NCI-H128 (cell line): ENCODE results near the gene TBC1D16.

Experiments used
- DNase-seq: peaks from one replicate; lab custom pipeline; 2025; ENCODE audit not compliant: unreplicated experiment; lab: John Stamatoyannopoulos, UW

TBC1D16 gene

DNA sequence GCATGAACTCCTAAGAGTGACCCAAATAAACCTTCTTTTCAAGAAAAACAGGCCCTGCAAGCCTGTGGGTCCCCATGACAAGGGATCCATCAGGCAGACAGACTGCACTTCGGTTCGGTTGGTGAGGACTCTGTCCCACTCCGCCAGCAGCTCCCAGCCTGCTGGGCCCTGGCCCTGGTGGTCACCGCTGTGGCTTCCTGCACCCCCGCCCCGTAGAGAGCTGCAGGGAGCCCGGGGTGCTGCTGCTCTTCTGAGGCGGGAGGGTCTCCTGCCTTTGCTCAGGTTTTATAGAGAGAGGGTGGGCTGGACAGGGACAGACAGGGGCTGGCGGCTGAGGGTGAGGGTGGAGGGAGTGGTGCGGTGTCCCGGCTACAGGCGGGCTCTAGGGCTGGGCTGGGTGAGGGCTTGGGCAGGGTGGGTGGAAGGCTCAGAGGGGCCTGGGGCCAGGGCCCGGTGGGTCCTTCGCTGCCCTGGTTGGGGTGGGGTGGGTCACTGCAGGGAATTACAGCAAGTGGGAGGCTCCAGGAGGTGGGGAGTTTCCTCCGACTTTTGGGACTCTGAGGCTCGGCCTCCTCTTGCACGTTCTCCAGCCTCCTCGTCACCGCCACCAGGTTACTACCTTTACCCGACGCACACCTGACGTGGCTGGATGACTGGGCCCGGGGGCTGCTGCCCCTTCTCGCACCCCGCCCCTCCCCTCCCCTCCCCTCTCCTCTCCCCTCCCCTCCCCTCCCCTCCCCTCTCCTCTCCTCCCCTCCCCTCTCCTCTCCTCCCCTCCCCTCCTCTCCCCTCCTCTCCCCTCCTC, 106.2 kb downstream of the TBC1D16 start:
- DNase-seq = no peak

DNA sequence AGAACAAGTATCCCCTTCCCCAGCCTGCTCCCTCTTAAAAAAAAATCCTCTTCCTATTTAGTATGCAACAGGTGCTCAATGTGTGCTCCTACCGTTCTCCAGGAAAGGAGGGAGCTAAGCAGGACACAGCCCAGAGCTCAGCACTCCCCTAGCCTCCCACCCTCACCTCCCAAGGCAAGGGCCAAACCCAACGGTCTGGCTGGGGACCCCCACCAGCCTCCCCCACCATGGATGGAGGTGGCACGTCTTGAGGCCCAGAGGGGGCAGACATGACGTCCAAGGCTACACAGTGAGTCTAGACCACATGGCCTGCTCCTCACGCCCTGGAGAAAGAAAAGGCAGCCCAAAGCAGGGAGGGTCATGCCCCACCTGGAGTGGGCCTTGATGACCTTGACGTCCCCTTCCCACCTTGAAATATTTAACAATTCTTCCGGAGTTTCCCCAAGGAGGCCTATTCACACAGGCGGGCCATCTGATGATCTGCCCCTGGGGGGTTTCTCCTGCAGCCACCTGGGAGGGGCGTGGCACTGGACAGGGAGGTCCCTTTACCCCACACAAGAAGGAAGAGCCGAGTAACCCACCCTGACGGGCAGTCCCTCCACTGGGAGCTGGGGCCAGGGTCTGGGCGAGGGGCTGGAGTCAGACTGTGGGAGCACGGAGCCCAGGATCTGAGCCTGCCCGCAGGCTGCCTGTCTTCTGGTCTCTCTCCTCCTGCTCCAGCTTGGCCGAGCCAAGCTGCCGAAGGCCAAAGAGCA, 107.0 kb downstream of the TBC1D16 start:
- no peak for DNase-seq

DNA sequence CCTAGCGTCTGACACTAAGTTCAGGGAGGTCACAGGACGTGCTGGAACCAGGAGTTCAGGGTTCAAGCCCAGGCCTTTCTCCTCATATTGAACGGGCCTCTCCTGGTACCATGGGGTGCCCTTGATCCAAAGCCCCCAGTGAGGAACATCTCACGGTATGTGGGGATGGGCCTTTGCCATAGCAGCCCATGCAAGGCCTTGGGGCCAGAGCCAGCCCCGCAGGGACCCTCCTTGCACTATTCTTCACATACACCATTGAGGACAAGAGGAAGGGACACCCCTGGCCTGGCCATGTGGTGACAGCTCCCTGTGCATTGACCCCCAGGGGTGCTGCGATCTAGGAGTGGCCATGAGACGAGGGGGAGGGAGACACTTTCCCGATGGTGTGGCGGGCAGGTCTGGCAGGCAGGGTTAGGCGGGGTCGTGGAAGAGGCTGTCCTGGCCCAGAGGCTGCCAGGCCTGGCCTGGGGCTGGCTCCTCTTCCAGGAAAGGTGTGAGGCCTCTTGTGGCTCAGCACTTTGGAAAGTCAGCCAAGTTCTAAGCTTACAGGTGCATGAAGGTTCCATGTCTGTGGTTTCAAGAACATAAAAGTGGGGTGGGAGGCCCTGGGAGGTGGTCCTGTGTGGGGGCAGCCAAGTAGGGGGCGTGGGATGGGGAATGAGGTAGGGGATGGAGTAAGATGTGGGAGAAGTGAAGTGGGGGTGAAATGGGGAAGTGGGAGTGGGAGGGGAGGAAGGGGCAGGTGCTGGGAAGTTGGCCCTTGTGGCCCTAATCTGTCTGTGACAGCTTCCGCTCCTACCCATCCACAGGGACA, 107.8 kb downstream of the TBC1D16 start:
- DNase-seq = no peak

DNA sequence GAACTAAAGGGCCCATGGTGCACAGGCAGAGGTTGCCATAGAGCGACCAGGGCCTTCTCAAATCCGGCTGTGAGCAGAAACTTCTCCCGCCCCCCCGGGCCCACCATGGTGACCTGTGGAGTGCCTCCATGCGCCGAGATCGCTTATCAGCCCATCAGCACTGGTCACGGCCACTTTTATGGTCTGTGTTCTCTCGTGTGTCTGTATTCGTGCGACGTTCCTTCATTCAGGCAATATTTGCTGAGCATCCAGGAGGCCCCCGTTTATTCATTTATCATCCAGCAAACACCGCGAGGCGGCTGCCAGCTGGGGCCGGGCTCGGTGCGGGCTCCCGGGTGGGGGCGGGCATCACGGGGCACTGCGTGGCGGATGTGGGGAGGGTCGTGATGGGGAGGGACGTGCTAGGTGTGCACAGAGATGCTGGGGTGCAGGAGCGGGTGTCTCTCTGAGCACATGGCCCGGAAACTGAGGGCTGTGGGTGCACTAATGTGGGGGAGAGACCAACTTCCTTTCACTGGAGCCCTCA, 108.5 kb downstream of the TBC1D16 start:
- no peak for DNase-seq

DNA sequence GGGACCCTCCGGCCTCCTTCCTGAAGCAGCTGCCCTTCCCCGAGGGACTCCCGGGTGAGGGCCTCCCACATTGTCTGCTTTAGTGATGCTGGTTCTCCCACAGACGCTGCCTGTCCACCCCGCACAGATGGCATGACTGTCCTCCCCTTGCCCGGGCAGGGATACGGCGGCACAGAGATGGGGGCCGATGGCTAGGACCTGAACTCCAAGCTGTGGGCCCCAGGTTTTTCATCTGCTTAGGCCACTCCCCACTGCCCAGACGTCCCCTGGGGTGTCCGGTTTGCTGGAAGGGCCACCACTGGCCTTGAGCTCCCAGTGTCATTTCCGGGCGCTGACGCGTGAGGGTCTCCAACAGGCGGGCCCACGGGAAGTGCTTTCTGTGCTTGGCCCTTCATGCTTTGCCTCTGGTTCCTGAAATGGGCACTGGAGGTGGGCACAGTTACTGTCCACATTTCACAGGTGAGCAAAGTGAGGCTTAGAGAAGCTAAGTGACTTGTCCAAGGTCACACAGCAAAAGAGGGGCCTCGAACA, 109.0 kb downstream of the TBC1D16 start:
- no peak for DNase-seq

DNA sequence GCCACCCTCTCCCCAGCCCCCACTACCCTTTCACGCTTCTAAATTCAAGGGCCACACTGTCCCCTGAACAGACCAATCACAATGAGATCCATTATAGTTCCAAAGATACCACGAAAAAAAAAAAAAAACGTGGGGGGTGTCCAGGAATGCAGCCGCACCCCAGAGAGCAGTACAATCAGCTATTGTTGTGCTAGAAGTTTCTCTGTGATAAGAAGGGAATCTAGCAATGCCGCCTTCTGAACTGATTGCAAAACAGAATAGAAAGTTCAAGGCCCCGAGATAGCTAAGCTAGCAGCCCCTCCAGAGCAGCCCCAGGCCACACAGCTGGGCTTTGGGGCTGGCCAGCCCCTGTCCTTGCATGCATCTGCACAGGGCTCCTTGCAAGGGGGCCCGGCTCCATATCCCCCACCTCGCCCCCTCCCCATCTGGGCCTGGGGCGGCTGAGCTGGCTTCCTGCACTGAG, 109.5 kb downstream of the TBC1D16 start:
- no peak for DNase-seq

DNA sequence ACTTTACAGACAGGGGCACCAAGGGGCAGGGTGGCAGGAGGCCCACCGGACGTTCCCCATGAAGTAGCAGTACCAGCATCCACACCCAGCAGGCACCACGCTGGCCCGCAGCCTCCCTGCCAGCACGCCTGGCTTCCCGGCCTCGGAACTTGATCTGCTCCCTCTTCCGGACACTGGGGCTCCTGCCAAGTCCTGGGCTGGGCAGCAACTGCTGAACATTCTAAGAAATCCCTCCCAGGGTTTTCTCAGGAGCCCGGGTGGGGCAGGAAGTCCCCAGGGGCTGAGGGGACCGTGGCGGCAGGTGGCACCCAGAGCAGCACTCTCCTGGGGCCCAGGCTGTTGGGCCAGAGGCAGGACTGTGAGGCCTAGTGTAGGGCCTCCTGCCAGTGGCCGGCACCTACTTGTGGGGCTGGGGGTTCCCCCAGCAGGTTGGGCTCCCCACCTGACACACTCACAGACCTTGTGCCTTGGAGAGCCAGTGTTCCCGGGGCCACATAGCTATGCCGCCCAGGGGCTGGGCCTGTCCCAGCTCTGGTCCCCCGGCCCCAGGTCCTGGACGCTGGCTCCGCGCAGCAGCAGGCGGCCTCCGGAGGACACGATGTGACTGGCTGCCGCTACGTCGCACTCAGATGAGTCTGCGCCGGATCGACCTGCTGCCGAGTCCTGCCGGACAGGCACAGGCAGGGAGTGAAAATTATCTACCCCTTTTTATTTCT, 110.3 kb downstream of the TBC1D16 start:
- no peak for DNase-seq

DNA sequence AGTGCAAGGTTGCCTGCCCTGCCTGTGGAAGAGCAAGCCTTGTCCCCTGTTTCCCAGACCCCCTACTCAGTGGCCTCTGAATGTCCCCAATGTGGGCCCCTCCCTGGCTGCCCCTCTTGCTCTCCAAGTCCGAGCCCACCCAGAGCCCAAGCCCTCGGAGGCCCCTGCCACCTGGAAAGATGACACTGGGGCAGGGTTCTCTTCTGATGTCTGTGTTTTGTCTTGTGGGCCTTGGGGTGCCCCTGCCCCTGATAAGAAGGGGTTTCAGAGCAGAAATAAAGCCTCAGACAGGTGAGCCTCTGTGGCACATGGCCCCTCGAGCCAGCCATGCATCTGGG, 111.1 kb downstream of the TBC1D16 start:
- no peak for DNase-seq

DNA sequence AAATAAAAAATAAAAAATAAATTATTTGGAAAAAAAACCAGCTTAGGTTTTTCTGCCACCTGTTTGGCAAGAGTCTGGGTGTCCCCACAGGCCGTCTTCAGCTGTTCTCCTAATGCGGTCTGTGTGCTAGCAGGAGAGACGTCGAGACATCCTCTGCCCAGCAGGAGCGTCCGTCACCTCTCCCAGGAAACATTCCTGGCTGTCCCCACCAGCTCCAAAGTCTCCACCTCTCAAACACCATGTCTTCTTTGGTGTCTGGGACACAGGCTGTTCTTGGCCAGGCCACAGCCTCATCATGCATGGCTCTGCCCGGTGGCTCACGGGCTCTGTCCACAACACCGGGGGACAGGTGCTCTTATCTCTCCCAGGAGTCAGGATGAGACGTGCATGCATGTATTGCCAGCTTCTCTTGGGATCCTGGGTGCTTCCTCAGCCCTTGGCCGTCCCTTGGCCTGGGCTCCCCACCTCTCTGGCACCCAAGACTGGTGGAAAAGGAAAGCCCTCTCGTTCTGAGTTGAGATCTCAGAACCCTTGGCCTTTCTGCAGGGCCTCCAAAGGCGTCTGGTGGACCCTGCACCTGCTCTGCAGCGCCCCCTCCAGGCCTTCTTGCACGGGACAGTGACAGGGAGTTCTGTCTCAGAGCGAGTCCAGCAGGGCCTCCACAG, 111.6 kb downstream of the TBC1D16 start:
- no peak for DNase-seq

DNA sequence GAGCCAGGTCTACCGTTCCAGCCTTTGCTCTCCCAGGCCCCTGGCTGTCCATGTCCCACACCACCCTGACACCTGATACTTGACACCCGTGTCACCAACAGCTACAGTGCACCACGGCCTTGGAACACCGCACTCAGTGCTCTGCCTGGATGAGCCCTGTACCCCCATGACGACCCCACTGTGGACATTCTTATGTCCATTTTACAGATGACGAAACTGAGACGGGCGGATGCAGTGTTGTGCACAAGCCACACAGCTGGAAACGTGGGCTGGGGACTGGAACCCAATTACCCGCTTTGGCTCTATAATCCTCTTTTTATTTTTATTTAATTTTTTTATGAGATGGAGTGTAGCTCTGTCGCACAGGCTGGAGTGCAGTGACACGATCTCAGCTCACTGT, 112.9 kb downstream of the TBC1D16 start:
- DNase-seq = no peak

DNA sequence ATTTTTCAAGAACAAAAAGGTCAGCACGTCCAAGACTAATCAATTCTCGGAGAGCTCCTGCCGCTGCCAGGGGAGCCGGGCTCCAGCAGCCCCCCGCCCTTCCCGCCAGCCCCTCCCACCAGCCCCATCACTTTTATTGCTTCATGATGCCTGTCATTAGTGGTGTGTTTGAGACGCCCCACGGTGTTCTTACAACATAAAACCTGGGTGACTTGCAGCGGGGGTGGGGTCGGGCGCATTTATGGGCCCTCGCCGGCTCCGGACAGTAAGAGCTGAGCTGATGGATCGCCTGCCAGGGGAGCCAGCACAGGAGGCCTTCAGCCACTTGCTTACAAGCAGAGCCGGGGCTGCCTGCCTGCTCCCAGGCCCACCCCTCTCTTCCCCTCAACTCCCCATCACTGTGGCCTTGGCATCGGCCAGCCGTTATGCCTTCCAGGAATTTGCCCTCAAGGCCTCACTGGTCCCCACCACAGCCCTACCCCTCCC, 113.5 kb downstream of the TBC1D16 start:
- no peak for DNase-seq

DNA sequence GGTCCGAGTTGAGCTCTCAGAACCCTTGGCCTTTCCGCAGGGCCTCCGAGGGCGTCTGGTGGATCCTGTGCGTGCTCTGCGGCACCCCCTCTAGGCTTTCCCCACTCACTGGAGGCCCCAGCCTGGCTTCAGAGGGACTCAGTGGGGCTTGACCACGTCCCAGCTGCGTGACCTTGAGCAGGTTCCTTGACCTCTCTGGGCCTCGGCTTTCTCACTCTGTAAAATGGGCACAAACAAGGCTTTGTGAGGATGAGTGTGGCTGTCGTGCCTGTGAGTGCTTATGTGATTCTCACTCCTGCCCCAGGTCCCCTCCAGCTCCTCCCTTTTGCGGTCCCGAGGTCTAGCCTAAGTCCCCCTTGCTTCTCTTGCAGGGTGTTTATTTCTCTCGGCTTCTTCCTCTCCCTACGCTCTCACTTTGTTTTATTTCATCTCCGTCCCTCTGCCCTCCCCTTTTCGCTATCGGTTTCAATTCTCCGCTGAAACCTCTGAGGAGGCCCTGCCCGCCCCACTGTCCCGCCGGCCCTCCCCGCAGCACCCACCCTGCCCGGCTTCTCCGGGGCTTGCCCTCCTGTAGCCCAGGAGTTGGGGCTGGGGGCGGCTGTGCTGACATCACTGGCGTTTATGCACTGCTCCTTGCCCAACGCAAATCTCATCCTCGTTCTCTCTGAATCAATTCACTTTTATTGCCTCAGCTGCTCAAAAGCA, 114.1 kb downstream of the TBC1D16 start:
- DNase-seq = no peak

DNA sequence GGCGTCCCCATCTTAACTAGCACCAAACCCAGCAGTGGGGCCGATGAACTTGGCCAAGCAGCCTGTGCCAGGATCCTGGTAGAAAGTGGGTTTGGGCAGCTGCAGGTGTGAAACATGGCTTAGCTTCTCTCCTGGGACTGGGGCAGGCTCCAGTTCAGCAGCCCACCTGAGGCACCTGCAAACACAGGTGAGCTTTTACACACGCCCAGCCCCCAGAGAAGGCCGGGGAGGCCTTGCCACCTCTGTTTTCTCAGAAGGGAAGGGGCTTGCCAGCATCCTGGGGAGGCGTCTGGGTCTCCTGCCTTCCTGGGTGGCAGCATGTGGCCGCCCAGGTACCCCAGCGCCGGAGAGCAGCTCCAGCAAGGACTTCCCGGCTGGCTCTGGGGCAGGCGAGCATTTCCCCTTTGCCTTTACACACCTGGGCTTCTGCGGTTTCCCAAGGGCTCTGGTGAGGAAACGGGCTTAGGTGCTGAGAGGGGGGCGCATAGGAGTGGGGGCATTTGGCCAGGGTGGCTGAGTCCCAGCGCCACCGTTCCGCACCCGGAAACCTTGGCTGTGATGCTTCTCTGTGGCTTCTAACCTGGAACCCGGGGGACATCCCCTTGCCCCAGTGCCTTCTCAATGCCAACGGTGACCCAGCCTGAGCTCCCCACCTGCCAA, 114.8 kb downstream of the TBC1D16 start:
- DNase-seq = no peak

DNA sequence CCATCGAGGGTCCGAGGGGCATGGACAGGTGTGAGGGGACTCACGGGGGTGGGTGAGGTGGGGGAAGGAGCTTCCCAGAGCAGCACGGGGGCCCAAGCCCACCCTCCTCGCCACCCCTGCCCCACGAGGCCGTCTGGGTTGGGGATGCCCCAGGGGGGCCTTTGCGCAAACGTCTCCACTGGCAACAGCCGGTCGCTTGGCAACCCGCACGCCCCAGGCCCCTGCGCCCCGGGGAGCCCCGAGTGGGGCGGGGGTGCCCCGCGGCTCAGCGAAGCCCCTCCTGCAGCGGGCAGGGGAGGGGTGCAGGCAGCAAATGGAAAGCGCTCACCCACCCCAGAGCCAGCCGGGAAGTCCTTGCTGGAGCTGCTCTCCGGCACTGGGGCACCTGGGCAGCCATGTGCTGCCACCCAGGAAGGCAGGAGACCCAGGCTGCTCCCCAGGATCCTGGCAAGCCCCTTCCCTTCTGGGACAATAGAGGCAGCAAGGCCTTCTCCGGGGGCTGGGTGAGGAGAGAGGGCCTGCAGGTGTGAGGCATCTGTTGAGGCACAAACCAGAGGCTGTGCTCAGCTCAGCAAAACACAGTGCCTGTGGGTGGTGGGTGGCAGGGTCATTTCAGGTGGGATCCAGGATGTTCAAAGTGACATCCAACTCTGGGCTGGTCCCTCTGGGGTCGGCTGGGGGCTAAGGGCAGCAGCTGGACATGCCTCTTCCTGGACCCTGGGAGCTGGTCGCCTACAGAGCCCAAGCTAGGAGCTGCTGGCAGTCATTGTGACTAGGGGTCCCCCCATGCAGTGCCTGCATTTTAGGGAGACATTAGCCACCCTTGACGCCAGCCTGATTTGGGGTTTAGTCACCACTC, 115.6 kb downstream of the TBC1D16 start:
- DNase-seq = no peak

DNA sequence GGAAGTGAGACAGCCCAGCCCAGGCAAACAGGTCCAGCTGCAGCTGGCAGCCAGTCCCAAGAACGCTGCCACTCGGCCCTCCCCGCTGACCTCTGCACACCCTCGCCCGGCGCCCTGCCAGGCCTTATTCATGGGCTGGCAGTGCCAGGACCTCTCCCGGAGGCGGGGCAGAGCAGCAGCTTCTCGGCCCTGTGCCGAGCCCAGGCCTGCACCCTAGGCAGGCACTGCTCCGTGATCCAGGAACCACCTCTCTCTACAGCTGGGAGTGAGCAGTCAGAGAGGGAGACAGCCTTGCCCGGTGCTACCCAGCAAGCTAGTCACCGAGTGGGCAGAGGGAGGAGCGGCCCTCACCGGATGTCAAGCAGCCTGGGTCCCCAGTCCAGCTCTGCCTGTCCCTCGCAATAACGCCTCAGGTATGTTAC, 116.5 kb downstream of the TBC1D16 start:
- no peak for DNase-seq

DNA sequence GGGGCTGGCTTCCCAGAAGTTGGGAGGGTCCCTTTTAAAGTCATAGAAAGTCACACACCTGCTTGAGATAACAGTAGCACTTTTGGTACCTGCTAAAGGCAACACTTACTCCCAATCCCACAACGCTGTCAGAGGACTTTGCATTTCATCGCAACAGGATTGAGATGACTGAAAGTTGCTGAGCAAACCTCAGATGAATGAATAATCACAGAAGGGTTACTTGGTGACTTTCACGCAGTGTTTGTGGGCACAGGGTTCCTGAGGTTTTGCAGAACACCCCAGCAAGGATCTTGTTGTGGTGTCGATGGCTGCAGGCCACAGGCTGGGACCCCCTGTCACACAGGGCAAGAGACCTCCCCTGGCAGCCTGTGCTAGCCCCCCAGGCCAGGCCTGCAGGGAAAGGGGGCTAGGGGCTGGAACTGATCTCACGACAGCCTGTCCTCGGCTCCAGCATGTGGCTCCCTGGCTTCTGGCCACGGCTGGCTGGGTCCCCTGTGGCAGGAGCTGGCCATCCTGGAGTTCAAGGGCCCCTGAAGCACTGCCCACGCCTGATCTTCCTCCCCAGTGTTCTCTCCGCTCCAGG, 117.0 kb downstream of the TBC1D16 start:
- no peak for DNase-seq

DNA sequence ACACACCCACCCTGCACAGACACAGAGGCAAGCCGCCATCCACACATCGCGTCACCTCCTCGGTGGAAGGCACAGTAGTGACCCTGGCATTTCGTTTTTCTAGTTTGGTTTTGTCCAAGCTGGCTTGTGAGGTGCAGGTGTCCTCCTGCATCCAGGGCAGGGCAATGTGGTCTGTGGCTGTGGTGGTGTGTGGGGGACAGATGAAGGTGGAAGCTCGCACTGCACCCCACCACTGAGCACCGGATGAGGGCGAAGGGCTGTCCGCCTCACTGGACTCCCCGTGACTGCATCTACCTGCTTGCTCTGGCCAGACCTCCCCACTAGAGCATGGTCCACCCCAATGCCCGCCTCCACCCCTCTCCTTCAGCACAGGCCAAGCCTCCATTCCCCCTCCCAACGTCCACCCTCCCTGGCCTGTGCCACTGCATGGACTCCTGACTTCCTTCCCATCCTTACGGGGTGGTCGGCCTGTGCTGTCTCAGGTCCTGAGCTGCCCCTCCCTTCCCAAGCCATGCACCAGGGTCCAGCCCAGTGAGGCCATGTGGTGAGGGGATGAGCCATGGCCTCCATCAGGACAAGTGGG, 117.7 kb downstream of the TBC1D16 start:
- no peak for DNase-seq
